Activated CD4-positive, alpha-beta T cell treated with anti-CD3 and anti-CD28 coated beads, Interleukin-2, Interleukin-6, amounts not matched to agents 100 ng/mL and 50 ng/mL, durations not matched to agents 16 hours and 8 hours (primary cell): ENCODE data around the gene TFEB.

Source experiments
- DNase-seq: peaks from one replicate; pipeline ENCODE4 v3.0.0-alpha.2; 2020

TFEB gene

GRCh38 chr6:41721414-41721813, 14.0 kb downstream of the TFEB start:
- no peak for DNase-seq

- DNase-seq, result no peak
Observed at GRCh38 chr6:41720783-41721182, 14.6 kb downstream of the TFEB start.

GRCh38 chr6:41720262-41720620, 15.2 kb downstream of the TFEB start:
- DNase-seq, result no peak

GRCh38 chr6:41719436-41720261, 15.8 kb downstream of the TFEB start:
- no peak for DNase-seq

GRCh38 chr6:41718828-41719227, 16.6 kb downstream of the TFEB start:
- DNase-seq, result no peak

GRCh38 chr6:41717392-41717736, 18.0 kb downstream of the TFEB start:
- DNase-seq, result no peak

- DNase-seq, result no peak
Observed at GRCh38 chr6:41716516-41717391, 18.7 kb downstream of the TFEB start.

GRCh38 chr6:41715795-41716515, 19.5 kb downstream of the TFEB start:
- DNase-seq, result peak; percentile 19

GRCh38 chr6:41714556-41715273, 20.7 kb downstream of the TFEB start:
- DNase-seq, result no peak

GRCh38 chr6:41713650-41714291, 21.6 kb downstream of the TFEB start:
- peak; percentile 73 for DNase-seq

GRCh38 chr6:41713159-41713649, 22.2 kb downstream of the TFEB start:
- no peak for DNase-seq

GRCh38 chr6:41712651-41713103, 22.7 kb downstream of the TFEB start:
- DNase-seq, result no peak

GRCh38 chr6:41711323-41712038, 23.9 kb downstream of the TFEB start:
- DNase-seq, result no peak

GRCh38 chr6:41709375-41709774, 26.0 kb downstream of the TFEB start:
- DNase-seq, result no peak

GRCh38 chr6:41708856-41709255, 26.6 kb downstream of the TFEB start:
- no peak for DNase-seq

- DNase-seq, result peak; percentile 59
Observed at GRCh38 chr6:41707565-41708200, 27.7 kb downstream of the TFEB start.

- peak; percentile 38 for DNase-seq
Observed at GRCh38 chr6:41706876-41707564, 28.4 kb downstream of the TFEB start.

GRCh38 chr6:41705996-41706835, 29.2 kb downstream of the TFEB start:
- peak; percentile 92 for DNase-seq
